ENCODE results near the gene GOSR2.

- TF ChIP-seq EZH2phosphoT487 (IDR thresholded peaks at IDR 0.05; ENCODE audit: insufficient read depth, low read depth) (no peak), EZH2 (IDR thresholded peaks at IDR 0.05; ENCODE audit: insufficient read depth, poor library complexity, severe bottlenecking) (no peak)
Observed at GRCh38 chr17:46911311-46911710, 11.6 kb upstream of the GOSR2 start.

Data from GM23248 (cell line).